Right cardiac atrium (tissue), 5 donors: Measurements from ENCODE around the gene CTNND2. TPM values are rescaled to one million over a fixed set of nuclear protein-coding genes. Genes with fewer than 3 reads are reported as not detected.
"Not testable (repeated sequence)": the region's sequence is repeated elsewhere in the genome, so short reads cannot be mapped to it uniquely, and the experiment has no call there.

ENCODE experiments used
- ATAC-seq, 2 donors: fragments of 200-7000 bp; cut with Tn5 transposase; one replicate each; pipeline versions ENCODE4 v1.8.0 to v1.9.1; 2020; ENCODE audit warnings: moderate library complexity in 2 of 2, mild to moderate bottlenecking in 1 of 2
- DNase-seq, 3 donors: peaks; one replicate each; pipeline ENCODE4 v3.0.0-alpha.2; 2020
- H3K27ac ChIP-seq: one replicate; pipeline ENCODE4 v1.5.1; 2013; ENCODE audit warnings: mild to moderate bottlenecking, low read length, control low read depth, moderate library complexity
- H3K27me3 ChIP-seq: one replicate; pipeline ENCODE4 v1.6.1; 2013; ENCODE audit not compliant: control insufficient read depth, insufficient read depth
- H3K4me1 ChIP-seq: one replicate; pipeline ENCODE4 v1.6.1; 2013; ENCODE audit warnings: low read length; ENCODE audit not compliant: control insufficient read depth, insufficient read depth
- H3K4me3 ChIP-seq: one replicate; pipeline ENCODE4 v1.5.1; 2013; ENCODE audit warnings: low read length, control low read depth
- H3K9me3 ChIP-seq: one replicate; pipeline ENCODE4 v1.6.1; 2013; ENCODE audit warnings: low read length; ENCODE audit not compliant: control insufficient read depth
- WGBS: extraction: QIAGEN DNeasy Blood & Tissue Kit; methylation state at CpG from one replicate; pipeline ENCODE4 v1.1.7; 2013; 5-methylcytosine and 5-hydroxymethylcytosine counted together
- intact Hi-C, 4 donors: fragments of 100-400 bp; cut with DNase I; formaldehyde crosslinking; loops; one replicate each; pipeline versions ENCODE4 v1.11.0 to v1.14.0; 2022 to 2023
- polyA plus RNA-seq: library from polyadenylated mRNA; stranded (reverse); fragments of 200-250 nt; gene quantifications from one replicate; pipeline ENCODE4 v1.2.3, GENCODE V29; 2013
- total RNA-seq, 4 donors: library from RNA; stranded (reverse); fragmentation: NEBNext Ultra II Directional; extraction: Animal tissue kit (Norgen Biotek cat#: 25700); gene quantifications; one replicate each; pipeline ENCODE4 v1.2.1, GENCODE V29; 2021
- donor health status: healthy with polysubstance abuse.
- donor health status: DM: no; HTN: yes; CAD: no.
- donor health status: DM: no; HTN: no; CAD: no.
- donor health status: DM: no; HTN: yes; CAD: no; lungs with severe emphysema.
- donor health status: DM: yes; HTN: yes; CAD: no.

The CTNND2 gene
- total and polyA plus RNA-seq, 5 donors = 2.6 to 14.0 (median 4.8) TPM

DNA sequence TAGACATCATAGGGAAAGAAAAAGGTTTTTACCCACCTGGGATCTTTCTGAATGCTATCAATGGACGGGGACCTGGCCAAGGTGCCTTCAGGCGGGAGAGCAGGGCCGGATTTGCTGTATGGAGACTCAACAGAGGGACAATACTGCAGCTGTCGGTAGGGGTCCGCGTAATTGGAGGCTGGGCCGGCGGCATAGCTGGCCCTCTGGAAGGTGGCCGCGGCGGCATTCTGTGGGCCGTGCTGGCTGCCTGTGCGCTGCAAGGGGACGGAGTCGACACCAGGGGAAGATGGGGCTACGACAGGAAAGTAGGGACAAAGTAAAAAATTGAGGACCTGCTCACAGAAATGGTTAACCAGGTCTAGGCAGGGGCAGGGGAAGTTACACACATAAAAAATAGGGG lies 557.9 kb downstream of the CTNND2 start:
- WGBS = 63% methylated on average over 16 of the region's 16 CpGs
- H3K27ac ChIP-seq = no peak overlapping the region

DNA sequence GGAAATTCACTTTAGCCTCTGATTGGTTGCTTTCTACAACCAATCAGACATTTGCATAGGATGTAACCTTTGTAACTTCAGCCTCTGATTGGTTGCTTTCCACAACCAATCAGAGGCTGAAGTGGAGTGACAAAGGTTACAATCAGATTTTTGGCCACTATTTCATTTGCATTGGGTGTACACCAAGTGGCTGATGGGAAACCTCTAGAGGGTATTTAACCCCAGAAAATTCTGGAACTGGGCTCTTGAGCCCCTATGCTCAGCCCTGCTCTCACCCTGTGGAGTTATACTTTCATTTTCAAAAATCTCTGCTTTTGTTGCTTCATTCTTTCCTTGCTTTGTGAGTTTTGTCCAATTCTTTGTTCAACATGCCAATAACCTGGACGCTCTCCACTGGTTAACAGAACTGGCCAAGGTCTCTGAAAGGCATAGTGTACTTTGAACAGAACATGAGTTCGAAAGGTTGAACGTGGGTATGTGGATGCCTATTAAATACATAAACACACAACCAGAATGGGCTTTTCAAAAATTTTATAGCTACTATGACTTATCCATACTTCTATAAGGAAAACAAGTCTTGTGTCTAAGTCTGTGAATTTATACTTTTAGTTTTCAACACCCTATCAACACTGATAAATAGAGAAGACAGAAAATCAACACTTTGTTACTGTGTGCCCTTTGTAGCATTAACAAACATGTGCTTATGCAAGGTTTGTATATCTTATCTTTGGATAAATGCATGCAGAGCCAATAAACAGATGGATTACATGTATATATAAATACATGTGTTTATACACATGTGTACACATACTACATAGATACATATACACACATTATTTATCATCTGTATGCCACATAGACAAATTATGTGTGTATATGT lies 568.1 kb downstream of the CTNND2 start:
- H3K27ac ChIP-seq = no peak overlapping the region
- intact Hi-C loops = no loop called here
- H3K9me3 ChIP-seq = no peaks in the 10 kb centered on the region
- 72% methylated on average over 3 of the region's 3 CpGs for WGBS
- no peak for ATAC-seq
- no peak for DNase-seq
- H3K27me3 ChIP-seq = no peaks in the 10 kb centered on the region
- no peak overlapping the region for H3K4me3 ChIP-seq
- no peaks in the 10 kb centered on the region for H3K4me1 ChIP-seq

More for the DNA sequence above, 557.9 kb downstream of the CTNND2 start:
- DNase-seq = no peak
- ATAC-seq = no peak
- H3K9me3 ChIP-seq = no peaks in the 10 kb centered on the region
- intact Hi-C loops = no loop called here
- no peaks in the 10 kb centered on the region for H3K27me3 ChIP-seq
- no peaks in the 10 kb centered on the region for H3K4me1 ChIP-seq
- no peak overlapping the region for H3K4me3 ChIP-seq

- DNase-seq (peak in 1 of 3 donors; percentile 50), ATAC-seq (no peak)
- intact Hi-C loops = no loop called here
- H3K27ac ChIP-seq = no peak overlapping the region
- WGBS = 78% methylated on average over 3 of the region's 3 CpGs
- no peak overlapping the region for H3K4me3 ChIP-seq
- H3K9me3 ChIP-seq = no peaks in the 10 kb centered on the region
- H3K27me3 ChIP-seq = no peaks in the 10 kb centered on the region
- no peaks in the 10 kb centered on the region for H3K4me1 ChIP-seq
Observed at GRCh38 chr5:11334404-11334803, 569.8 kb downstream of the CTNND2 start.

- peak in 1 of 2 donors; percentile 54 for ATAC-seq
- 60% methylated on average over 5 of the region's 5 CpGs for WGBS
- no peak overlapping the region for H3K4me3 ChIP-seq
- no peak overlapping the region for H3K27ac ChIP-seq
- no peaks in the 10 kb centered on the region for H3K9me3 ChIP-seq
- no peak for DNase-seq
- H3K27me3 ChIP-seq = no peaks in the 10 kb centered on the region
- H3K4me1 ChIP-seq = no peaks in the 10 kb centered on the region
- intact Hi-C loops = no loop called here
Observed at GRCh38 chr5:11329679-11330078, 574.6 kb downstream of the CTNND2 start.

- Histone ChIP-seq H3K4me1 (peaks cover 6% of the 10 kb centered on the region), H3K27ac (peak overlapping the region; percentile 30), H3K9me3 (no peaks in the 10 kb centered on the region), H3K27me3 (no peaks in the 10 kb centered on the region), H3K4me3 (no peak overlapping the region)
- ATAC-seq (peak; percentile 63 to 76), DNase-seq (peak in 1 of 3 donors; percentile 54)
- intact Hi-C loops = no loop called here
- 34% methylated on average over 5 of the region's 5 CpGs for WGBS
Observed at GRCh38 chr5:11324521-11325289, 579.5 kb downstream of the CTNND2 start.

DNA sequence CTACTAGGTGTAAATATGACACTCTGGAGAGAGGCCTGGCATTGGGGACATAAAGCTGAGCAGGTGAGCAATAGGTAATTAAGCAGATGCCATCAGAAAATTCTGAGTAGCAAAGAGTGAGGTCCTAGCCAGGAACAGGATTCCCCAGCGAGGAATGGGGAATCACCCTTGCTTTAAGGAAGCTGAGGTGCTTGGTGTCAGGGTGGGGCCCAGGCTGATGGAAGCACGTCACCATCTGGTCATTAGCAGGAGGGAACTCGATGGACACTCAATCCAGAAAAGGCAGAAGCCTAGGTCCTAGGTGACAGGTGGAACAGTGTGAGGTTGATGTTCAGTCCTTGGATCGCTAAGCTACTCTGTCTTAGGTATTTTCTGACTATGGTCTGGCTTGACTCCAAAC lies 580.5 kb downstream of the CTNND2 start:
- intact Hi-C loops = no loop called here
- no peak overlapping the region for H3K4me3 ChIP-seq
- ATAC-seq (no peak), DNase-seq (no peak)
- H3K4me1 ChIP-seq = peaks cover 6% of the 10 kb centered on the region
- WGBS = 80% methylated on average over 4 of the region's 4 CpGs
- H3K9me3 ChIP-seq = no peaks in the 10 kb centered on the region
- no peak overlapping the region for H3K27ac ChIP-seq
- H3K27me3 ChIP-seq = no peaks in the 10 kb centered on the region

GRCh38 chr5:11322133-11322532 lies 582.1 kb downstream of the CTNND2 start:
- Histone ChIP-seq H3K4me1 (peaks cover 6% of the 10 kb centered on the region), H3K9me3 (no peaks in the 10 kb centered on the region), H3K27ac (no peak overlapping the region), H3K4me3 (no peak overlapping the region), H3K27me3 (no peaks in the 10 kb centered on the region)
- intact Hi-C loops = no loop called here
- DNase-seq (no peak), ATAC-seq (peak; percentile 42 to 66)
- 66% methylated on average over 2 of the region's 2 CpGs for WGBS

DNA sequence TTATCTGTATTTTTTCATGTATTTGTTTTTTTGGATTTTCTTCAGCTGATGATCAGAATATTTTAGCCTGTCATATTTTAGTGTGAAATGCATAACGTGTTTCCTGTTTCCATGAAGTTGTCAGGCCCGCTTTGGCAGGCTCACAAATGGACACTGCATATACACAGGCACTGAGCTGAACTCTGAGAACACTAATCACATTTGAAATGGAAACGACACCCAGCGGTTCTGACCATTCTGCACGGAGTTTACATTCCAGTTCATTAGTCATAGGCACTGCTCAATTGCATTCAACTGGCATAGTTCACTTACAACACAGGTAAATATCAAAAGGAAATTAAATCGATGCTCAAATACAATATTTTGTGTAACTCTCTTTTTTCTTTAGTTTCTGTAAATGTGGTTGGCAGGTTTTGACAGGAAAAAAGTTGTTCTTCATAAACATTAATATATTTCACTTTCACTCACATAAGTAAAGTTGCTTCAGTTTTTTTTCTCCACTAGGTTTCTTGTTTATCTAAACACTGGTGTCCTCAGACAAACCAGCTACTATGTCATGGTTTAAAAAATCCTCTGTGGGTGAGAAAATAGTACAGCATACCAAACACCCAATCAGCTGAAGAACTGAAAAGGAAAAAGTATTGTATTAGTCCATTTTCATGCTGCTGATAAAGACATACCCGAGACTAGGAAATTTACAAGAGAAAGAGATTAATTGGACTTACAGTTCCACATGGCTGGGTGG lies 584.2 kb downstream of the CTNND2 start:
- no peak overlapping the region for H3K27ac ChIP-seq
- peaks cover 6% of the 10 kb centered on the region for H3K4me1 ChIP-seq
- intact Hi-C loops = no loop called here
- 67% methylated on average over 7 of the region's 7 CpGs for WGBS
- no peak overlapping the region for H3K4me3 ChIP-seq
- ATAC-seq (no peak), DNase-seq (no peak)
- H3K9me3 ChIP-seq = no peaks in the 10 kb centered on the region
- H3K27me3 ChIP-seq = no peaks in the 10 kb centered on the region

DNA sequence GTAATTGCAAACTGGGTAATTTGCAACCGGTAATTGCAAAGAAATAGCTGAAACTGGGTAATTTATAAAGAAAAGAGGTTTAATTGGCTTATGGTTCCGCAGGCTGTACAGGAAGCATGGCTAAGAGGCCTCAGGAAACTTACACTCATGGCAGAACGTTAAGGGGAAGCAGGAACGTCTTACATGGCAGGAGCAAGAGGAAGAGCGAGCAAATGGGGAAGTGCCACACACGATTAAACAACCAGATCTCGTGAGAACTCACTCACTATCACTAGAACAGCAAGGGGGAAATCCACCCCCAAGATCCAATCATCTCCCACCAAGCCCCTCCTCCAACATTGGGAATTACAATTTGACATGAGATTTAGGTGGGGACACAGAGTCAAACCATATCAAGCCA lies 590.6 kb downstream of the CTNND2 start:
- H3K9me3 ChIP-seq, H3K4me3 ChIP-seq, DNase-seq, intact Hi-C loops, H3K27ac ChIP-seq, H3K4me1 ChIP-seq, ATAC-seq, H3K27me3 ChIP-seq: not testable (repeated sequence)
- WGBS = 75% methylated on average over 7 of the region's 7 CpGs

DNA sequence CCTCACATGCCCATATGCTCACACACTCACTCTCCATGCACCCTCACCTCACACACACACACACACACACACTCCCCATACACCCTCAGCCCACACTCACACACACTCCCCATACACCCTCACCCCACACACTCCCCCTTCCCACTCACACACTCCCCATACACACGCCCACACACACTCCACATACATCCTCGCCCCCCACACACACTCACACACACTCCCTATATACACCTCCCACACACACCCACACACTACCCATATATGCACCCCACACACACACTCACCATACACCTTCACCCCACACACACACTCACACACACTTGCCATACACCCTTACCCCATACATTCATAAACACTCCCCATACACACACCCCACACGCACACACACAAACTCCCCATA lies 592.5 kb downstream of the CTNND2 start:
- DNase-seq (no peak), ATAC-seq (peak in 1 of 2 donors; percentile 13)
- Histone ChIP-seq H3K4me3 (no peak overlapping the region), H3K27ac (no peak overlapping the region), H3K9me3 (no peaks in the 10 kb centered on the region), H3K27me3 (no peaks in the 10 kb centered on the region), H3K4me1 (no peaks in the 10 kb centered on the region)
- intact Hi-C loops = no loop called here
- 92% methylated on average over 3 of the region's 3 CpGs for WGBS

DNA sequence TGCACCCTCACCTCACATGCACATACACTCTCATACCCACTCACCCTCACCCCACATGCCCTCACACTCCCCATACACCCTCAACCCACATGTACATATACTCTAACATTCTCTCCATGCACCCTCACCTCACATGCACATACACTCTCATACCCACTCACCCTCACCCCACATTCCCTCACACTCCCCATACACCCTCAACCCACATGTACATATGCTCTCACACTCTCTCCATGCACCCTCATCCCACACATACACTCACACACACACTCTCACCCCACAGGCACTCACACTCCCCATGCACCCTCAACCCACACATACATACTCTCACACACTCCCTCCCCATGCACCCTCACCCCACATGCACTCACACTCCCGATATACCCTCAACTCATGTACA lies 593.0 kb downstream of the CTNND2 start:
- intact Hi-C loops = no loop called here
- no peak for DNase-seq
- Histone ChIP-seq H3K27ac (no peak overlapping the region), H3K4me1 (no peaks in the 10 kb centered on the region), H3K9me3 (no peaks in the 10 kb centered on the region), H3K4me3 (no peak overlapping the region), H3K27me3 (no peaks in the 10 kb centered on the region)
- 86% methylated on average over 1 of the region's 1 CpG for WGBS
- no peak for ATAC-seq
